Renal cortex interstitium (tissue), 11 donors: ENCODE data around the gene TMPRSS6. TPM values are rescaled to one million over a fixed set of nuclear protein-coding genes. Genes with fewer than 3 reads are reported as not detected.
"Not testable (repeated sequence)": the region's sequence is repeated elsewhere in the genome, so short reads cannot be mapped to it uniquely, and the experiment has no call there.

Experiments
- DNase-seq, 11 donors: peaks; one replicate each; pipeline ENCODE4 v3.0.0-alpha.2; 2013; ENCODE audit warnings: low read depth in 9 of 11, low spot score in 4 of 11; ENCODE audit errors: extremely low read depth in 1 of 11
- polyA plus RNA-seq, 3 donors: library from polyadenylated mRNA; unstranded; fragments of 120-200 nt; gene quantifications; one replicate each; pipeline ENCODE4 v1.2.1, GENCODE V29; 2013; ENCODE audit not compliant: insufficient read length in 3 of 3

Gene TMPRSS6
- polyA plus RNA-seq, 3 donors, result 0.19 to 0.42 (median 0.22) TPM

GRCh38 chr22:37075046-37075445 lies 34.5 kb downstream of the TMPRSS6 start:
- no peak for DNase-seq

DNA sequence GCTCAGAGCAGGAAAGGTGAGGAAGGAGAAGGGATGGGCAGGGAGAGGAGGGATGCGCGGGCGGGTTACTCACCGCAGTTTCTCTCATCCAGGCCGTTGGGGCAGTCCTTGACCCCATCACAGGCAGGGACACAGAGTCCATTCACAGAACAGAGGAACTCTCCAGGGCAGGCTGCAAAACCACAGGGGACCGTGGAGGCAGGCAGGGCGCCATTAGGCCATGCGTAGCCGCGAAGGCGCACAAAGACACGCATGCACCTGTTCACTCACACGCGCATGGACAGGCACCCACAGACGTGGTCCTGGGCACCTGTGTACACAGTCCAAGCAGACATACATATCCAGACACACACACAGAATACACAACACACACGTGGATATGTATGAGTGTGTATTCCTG lies 35.0 kb downstream of the TMPRSS6 start:
- DNase-seq, result no peak

DNA sequence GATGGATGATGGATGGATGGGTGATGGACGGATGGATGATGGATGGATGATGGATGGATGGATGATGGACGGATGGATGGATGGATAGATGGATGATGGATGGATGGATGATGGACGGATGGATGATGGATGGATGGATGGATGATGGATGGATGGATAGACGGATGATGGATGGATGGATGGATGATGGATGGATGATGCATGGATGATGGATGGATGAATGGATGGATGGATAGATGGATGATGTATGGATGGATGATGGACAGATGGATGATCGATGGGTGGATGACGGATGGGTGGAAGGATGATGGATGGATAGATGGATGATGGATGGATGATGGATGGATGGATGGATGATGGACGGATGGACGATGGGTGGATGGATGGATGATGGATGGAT lies 36.8 kb downstream of the TMPRSS6 start:
- no peak for DNase-seq

DNA sequence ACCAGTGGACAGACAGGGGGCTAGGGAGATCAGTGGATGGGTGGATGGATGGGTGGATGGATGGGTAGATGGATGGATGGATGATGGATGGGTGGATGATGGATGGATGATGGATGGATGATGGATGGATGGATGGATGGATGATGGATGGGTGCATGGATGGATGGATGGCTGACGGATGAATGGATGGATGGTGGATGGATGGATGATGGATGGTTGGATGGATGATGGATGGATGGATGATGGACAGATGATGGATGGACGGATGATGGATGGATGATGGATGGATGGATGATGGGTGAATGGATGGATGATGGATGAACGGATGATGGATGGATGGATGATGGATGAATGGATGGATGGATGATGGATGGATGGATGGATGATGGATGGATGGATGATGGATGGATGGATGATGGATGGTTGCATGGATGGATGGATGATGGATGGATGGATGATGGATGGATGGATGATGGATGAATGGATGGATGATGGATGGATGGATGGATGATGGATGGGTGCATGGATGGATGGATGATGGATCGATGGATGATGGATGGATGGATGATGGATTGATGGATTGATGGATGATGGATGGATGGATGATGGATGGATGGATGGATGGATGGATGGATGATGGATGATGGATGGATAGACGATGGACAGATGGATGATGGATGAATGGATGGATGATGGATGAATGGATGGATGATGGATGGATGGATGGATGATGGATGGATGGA lies 37.5 kb downstream of the TMPRSS6 start:
- not testable (repeated sequence) for DNase-seq

DNA sequence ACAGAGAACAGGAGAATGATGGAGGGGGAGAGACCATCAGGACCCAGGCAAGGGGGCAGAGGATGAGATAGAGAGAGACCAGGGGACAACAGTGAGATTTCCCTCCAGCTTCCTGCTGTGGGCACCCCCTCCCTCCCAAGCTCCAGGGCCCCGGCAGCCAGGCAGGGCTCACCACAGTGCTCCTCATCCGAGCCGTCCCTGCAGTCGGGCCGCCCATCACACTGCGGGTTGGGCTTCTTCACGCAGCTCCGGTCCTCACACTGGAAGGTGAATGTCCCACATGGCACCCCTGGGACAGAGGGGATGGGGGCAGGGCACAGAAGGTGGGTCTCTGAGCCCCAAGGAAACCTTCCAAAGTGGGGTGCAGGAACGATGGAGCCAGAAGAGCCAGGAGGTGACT lies 38.8 kb downstream of the TMPRSS6 start:
- no peak for DNase-seq

- no peak for DNase-seq
These were observed 39.2 kb downstream of the TMPRSS6 start for GRCh38 chr22:37070334-37070733.

DNA sequence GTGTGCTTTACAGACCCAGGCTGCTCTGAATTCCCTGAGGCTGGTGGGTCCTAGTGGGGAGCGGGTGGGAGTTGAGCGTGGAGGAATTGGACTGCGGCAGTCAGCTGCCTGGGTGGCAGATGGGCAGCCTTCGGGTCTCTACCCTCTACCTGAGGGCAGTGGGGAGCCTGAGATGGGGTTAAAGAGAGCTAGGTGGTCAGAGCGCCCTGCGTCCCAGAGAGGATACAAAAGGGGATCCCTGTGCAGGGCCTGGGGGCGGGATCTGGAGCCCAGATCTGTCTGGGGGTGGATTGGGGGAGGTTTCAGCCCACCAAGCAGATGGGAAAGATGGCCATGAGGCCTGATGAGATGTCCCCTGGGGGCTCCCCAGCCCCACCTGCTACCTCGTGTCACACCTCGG lies 39.8 kb downstream of the TMPRSS6 start:
- no peak for DNase-seq

- no peak for DNase-seq
These were observed 40.2 kb downstream of the TMPRSS6 start for GRCh38 chr22:37069319-37069718.

DNA sequence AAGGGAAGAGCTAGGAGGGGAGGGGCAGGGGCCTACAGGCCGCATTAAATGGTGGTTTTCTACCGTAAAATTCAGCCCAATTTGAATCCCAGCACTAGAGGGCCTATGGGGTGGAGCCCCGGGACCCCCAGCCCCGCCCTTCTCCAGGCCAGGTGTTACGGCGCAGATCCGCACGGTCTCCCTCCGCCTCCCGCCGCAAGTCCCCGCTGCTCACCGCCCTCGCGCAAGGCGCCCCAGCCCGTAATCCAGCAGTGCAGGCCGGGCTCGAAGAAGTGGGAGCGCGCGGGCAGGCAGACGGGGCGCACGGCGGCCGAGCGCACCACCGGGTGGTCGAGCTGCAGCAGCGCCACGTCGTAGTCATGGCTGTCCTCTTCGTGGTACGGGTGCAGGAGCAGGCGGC lies 40.7 kb downstream of the TMPRSS6 start:
- DNase-seq, result peak in 1 of 11 donors; percentile 16

DNA sequence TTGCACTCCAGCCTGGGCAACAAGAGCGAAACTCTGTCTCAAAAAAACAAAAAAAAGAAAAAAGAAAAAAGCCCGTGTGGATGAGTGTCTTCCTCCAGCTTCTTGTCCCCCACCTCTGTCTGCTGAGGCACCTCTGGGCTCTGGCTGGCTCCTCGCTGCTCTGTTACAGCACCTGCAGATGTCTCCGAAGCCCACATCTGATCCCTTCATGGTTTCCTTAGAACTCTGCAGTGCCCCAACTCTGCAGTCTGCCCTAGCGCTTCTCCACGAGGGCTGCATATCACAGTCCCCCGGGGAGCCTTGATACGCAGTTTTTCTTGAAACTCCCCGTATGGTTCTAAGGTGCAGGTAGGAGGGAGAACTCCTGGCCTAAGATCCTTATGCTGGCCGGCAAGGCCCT lies 42.1 kb downstream of the TMPRSS6 start:
- no peak for DNase-seq

DNA sequence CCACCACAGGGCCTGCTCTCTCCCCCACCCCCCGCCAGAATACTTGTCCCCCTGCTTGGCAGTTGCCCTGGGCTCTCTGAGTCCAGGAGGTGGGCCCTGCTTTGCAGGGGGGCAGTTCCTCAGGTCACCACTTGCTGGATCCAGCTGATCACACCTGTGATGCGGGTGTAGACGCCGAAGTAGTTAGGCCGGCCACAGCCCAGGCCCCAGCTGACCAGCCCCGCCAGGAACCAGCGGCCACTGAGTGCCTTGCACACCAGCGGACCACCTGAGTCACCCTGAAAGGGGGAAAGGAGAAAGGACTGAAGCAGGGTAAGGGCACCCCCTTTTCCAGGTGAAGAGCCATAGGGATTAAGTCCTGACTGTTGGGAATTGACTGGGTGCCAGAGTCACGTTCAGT lies 43.6 kb downstream of the TMPRSS6 start:
- no peak for DNase-seq

GRCh38 chr22:37065180-37065579 lies 44.3 kb downstream of the TMPRSS6 start:
- no peak for DNase-seq

GRCh38 chr22:37064553-37064952 lies 45.0 kb downstream of the TMPRSS6 start:
- no peak for DNase-seq

DNA sequence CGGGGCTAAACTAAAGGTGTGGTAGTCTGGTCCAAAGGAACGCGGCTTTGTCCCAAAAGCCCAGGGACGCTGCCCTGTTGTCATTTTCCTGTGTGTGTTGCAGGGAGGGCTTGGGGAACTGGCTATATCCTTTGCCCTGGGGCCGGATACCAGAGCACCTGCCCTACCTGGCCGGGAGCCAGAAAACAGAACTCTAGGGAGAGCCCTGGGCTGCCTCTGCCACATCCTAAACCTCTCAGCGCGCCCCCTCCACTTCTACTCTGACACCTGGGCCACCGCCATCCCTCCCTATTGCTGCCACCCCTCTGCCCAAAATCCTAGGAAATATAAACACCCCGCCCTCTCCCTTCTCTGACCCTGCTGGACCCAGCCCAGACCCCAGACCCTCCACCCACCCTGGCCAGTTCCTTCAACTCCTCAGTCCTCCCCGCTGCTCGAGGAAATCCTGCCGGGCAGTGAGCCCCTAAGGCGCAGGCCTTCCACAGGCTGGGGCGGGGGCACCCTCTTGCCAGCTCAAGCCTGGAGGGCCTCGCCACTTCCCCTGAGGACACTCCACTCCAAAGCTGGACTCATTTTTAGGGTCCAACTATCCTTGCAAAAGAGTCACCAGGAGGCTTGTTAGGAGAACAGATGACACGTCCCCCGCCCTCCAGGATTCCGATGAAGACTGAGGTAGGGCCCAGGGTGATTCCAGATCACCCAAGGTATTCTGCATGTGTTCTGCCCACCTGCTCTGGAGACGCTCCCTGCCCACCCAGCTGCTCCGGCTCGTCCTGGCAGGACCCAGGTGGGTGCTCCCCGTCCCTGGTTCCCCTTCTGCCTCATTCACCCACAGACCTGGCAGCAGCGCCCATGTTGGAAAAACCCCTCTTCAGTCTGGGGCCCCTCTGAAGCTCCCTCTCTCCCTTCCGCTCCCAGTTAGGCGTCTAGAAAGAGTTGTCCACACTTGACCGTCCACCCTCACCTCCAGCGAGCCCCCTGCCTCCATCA lies 45.8 kb downstream of the TMPRSS6 start:
- DNase-seq, result no peak

DNA sequence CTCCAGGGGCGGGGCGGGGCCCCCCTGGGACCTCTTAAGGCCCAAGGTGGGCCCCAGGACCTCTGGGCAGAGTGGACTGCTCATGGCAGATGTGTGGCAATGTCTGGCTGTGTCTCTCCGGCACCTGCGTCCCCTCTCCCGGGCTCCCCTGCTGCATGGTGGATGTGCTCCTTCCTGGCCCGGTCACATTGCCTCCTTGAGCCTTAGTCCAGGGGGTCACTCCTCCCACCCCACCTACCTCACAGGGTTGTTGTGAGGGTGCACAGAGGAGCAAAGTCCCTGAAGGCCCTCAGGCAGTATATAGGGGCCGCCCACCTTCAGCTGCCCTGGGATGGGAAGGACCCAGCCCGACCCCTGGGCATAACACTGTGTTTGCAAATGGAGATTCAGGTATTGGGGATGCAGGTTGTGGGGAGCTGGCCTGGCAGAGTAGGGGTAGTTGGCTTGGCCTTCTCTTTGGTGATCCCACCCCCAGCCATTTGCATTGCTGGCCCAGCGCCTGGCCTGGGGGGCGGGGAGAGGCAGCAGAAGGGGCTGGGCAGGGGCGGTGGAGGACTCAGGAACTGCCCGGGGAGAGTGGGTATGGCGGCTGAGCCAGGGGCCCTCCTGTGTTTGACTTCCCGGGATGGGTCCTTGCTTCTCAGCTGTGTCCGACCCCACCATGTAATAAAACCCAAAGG lies 46.7 kb downstream of the TMPRSS6 start:
- no peak for DNase-seq

- no peak for DNase-seq
These were observed 47.2 kb downstream of the TMPRSS6 start for GRCh38 chr22:37062376-37062675.

- DNase-seq, result no peak
These were observed 47.7 kb downstream of the TMPRSS6 start for GRCh38 chr22:37061611-37062375.

DNA sequence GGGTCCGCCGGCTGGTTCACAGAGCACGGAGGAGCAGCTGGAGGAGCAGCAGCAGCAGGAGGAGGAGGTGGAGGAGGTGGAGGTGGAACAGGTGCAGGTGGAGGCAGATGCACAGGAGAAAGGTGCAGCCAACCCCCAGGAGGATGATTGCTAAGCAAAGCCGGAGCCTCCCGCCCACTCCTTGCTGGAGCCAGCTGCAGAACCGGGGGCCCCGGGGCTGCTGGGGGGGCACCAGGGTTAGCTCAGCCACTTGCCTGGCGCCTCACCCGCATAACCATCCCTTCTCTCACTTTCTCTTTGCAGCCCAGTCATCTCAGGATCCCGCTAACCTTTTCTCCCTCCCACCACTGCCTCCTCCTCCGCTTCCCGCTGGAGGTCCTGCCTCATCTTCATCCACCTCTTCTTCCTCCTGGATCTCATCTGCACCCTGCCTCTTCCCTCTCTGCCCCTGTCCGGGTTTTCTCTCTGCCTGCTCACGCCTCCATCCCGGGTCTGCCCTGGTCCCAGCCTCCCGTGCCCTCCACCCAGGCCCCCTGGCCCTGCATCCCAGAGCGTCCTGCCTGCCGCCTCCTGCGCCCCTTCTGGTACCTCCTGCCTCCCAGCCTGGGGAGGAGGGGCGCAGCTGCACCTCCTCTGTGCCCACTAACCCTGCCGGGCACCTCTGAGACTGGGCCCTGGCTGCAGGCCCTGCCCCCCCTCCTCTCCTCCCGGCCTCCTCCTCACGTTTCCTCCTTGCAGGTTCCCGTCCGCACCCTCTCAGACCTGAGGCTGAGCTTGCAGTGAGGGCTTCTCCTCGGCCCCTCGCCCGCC lies 48.5 kb downstream of the TMPRSS6 start:
- DNase-seq, result no peak
